Endothelial cell of umbilical vein (primary cell): ENCODE measurements around the gene ELMO1. TPM values are rescaled to one million over a fixed set of nuclear protein-coding genes. Genes with fewer than 3 reads are reported as not detected.

Source experiments
- BruUV-seq: library from RNA; stranded (reverse); fragments of 400-500 nt; replicated peaks from 2 replicates; lab custom pipeline; 2021; lab: Mats Ljungman, UMichigan
- CTCF ChIA-PET: fragments of 300-600, 350-600 bp; sonication (Branson Sonifier 250); formaldehyde crosslinking; loops from one replicate; lab custom pipeline; 2021; ENCODE audit warnings: antibody characterized with exemption, inconsistent platforms; lab: Charles Lee
- POLR2A ChIA-PET: fragments of 300-600, 350-600 bp; sonication (Branson Sonifier 250); formaldehyde crosslinking; loops from one replicate; lab custom pipeline; 2021; ENCODE audit warnings: antibody characterized with exemption, inconsistent platforms; lab: Charles Lee
- DNase-seq: peaks from one replicate; pipeline ENCODE4 v3.0.0-alpha.2; 2011; ENCODE audit warnings: low read depth, low spot score
- FAIRE-seq: peaks from 2 replicates; lab custom pipeline; 2011; peaks lifted over from hg19 to GRCh38; lab: Jason Lieb, UNC
- H2AFZ ChIP-seq: 2 replicates; pipeline ENCODE4 v1.6.0; 2012; ENCODE audit warnings: low read depth, low read length, control low read depth, inconsistent platforms
- H3K27ac ChIP-seq: 2 replicates; pipeline ENCODE4 v1.5.1; 2011; ENCODE audit warnings: low read depth, mild to moderate bottlenecking, control low read depth, low read length, moderate library complexity; ENCODE audit not compliant: insufficient read depth
- H3K27me3 ChIP-seq, 2 experiments: 2 replicates each; pipeline versions ENCODE4 v1.6.0 to v1.6.1; 2011; ENCODE audit warnings: low read length in 2 of 2, mixed read lengths in 1 of 2; ENCODE audit not compliant: control insufficient read depth in 2 of 2, insufficient read depth in 2 of 2
- H3K36me3 ChIP-seq, 2 experiments: 2 replicates in 1 of 2; 3 replicates in 1 of 2; pipeline ENCODE4 v1.5.1; 2011; ENCODE audit warnings: low read length in 2 of 2, mild to moderate bottlenecking in 1 of 2, moderate library complexity in 1 of 2; ENCODE audit not compliant: control insufficient read depth in 2 of 2, insufficient read depth in 2 of 2; ENCODE audit errors: extremely low read depth in 1 of 2
- H3K4me1 ChIP-seq: 3 replicates; pipeline ENCODE4 v1.5.1; 2011; ENCODE audit warnings: mild to moderate bottlenecking, low read length; ENCODE audit not compliant: control insufficient read depth, insufficient read depth; ENCODE audit errors: extremely low read depth
- H3K4me2 ChIP-seq: 2 replicates; pipeline ENCODE4 v1.6.1; 2011; ENCODE audit warnings: low read length, control low read depth, mixed read lengths; ENCODE audit not compliant: insufficient read depth
- H3K4me3 ChIP-seq, 3 experiments: fragments of 200-600 bp in 1 of 3; sonication (generic), shearing (Covaris generic) in 1 of 3; replicated peaks in 1 of 3; 2 replicates each; pipeline ENCODE4 v1.5.1; 2011 to 2016; ENCODE audit warnings: control low read depth in 3 of 3, low read length in 3 of 3, mild to moderate bottlenecking in 2 of 3, inconsistent platforms in 1 of 3, low read depth in 1 of 3, moderate library complexity in 1 of 3; ENCODE audit not compliant: insufficient read depth in 1 of 3
- H3K79me2 ChIP-seq: 2 replicates; pipeline ENCODE4 v1.6.0; 2012; ENCODE audit warnings: low read length, inconsistent platforms; ENCODE audit not compliant: control insufficient read depth, insufficient read depth
- H3K9ac ChIP-seq: replicated peaks from 2 replicates; pipeline ENCODE3; 2011; ENCODE audit warnings: low read length, control low read depth; ENCODE audit not compliant: insufficient read depth; ENCODE audit errors: extremely low read depth
- H3K9me1 ChIP-seq: replicated peaks from 3 replicates; pipeline ENCODE4 v1.6.0; 2011; ENCODE audit warnings: mild to moderate bottlenecking, low read length; ENCODE audit not compliant: control insufficient read depth, insufficient read depth; ENCODE audit errors: extremely low read depth
- H3K9me3 ChIP-seq: replicated peaks from 2 replicates; pipeline ENCODE4 v1.5.1; 2012; ENCODE audit warnings: low read length, inconsistent platforms; ENCODE audit not compliant: control insufficient read depth, insufficient read depth
- H4K20me1 ChIP-seq: replicated peaks from 2 replicates; pipeline ENCODE3; 2011; ENCODE audit warnings: mild to moderate bottlenecking, low read length; ENCODE audit not compliant: control insufficient read depth, insufficient read depth; ENCODE audit errors: extremely low read depth
- EZH2 ChIP-seq: IDR thresholded peaks from 2 replicates; pipeline ENCODE4 v1.6.1; 2012; ENCODE audit warnings: borderline replicate concordance, low read depth, mild to moderate bottlenecking, moderate library complexity, low read length, inconsistent platforms; ENCODE audit not compliant: severe bottlenecking
- FOS ChIP-seq: IDR thresholded peaks from 2 replicates; pipeline ENCODE4 v1.6.1; 2011; ENCODE audit warnings: mild to moderate bottlenecking, low read length, moderate library complexity, borderline replicate concordance; ENCODE audit not compliant: insufficient read depth
- JUN ChIP-seq: IDR thresholded peaks from 2 replicates; pipeline ENCODE4 v1.6.1; 2011; ENCODE audit warnings: borderline replicate concordance, low read depth; ENCODE audit not compliant: insufficient read length, insufficient read depth
- MAX ChIP-seq: IDR thresholded peaks from 2 replicates; pipeline ENCODE4 v1.6.1; 2011; ENCODE audit not compliant: insufficient read depth, insufficient read length
- POLR2A ChIP-seq: IDR thresholded peaks from 2 replicates; pipeline ENCODE4 v1.6.1; 2012; ENCODE audit warnings: low read depth, mild to moderate bottlenecking, control low read depth, low read length
- POLR2AphosphoS5 ChIP-seq: IDR thresholded peaks from 2 replicates; pipeline ENCODE4 v1.6.1; 2012; ENCODE audit warnings: low read depth, mild to moderate bottlenecking, control low read depth, low read length, moderate library complexity; ENCODE audit not compliant: insufficient read depth
- dilution Hi-C: fragments of 300-500 bp; cut with MboI; formaldehyde crosslinking; loops from one replicate; pipeline ENCODE4 v1.15.0; 2019; ENCODE audit warnings: low sequenced_read_pairs; ENCODE audit not compliant: extremely low pct_ligation_motif_present
- intact Hi-C: fragments of 100-400 bp; cut with micrococcal nuclease; formaldehyde crosslinking; loops from one replicate; pipeline ENCODE4 v1.10.0; 2022
- polyA plus RNA-seq, 4 experiments: library from polyadenylated mRNA; depleted of rRNA in 3 of 4; stranded (reverse) in 3 of 4; unstranded in 1 of 4; fragments of >200 nt; gene quantifications; 2 replicates each; pipeline versions ENCODE4 v1.2.1 to v1.2.3, GENCODE V29; 2011 to 2012; ENCODE audit warnings: missing spikeins in 1 of 4
- total RNA-seq: library from RNA; stranded (reverse); gene quantifications from 2 replicates; pipeline ENCODE4 v1.2.3, GENCODE V29; 2021
- TF ChIP-seq, protein P1 (sequence below), 2 donors: IDR thresholded peaks; 1 replicate in 1 of 2; 2 replicates in 1 of 2; pipeline ENCODE4 v1.5.1; 2011; ENCODE audit warnings: low read length in 2 of 2, mild to moderate bottlenecking in 2 of 2, moderate library complexity in 2 of 2, control low read depth in 1 of 2, inconsistent platforms in 1 of 2, low read depth in 1 of 2; ENCODE audit not compliant: insufficient read depth in 1 of 2; ENCODE audit errors: extremely low read depth in 1 of 2

The ELMO1 gene
- total and polyA plus RNA-seq, 2 donors (not counting 3 experiments of a cell fraction or from before 2014, with no cell fraction given): 17.0 to 30.6 TPM

DNA sequence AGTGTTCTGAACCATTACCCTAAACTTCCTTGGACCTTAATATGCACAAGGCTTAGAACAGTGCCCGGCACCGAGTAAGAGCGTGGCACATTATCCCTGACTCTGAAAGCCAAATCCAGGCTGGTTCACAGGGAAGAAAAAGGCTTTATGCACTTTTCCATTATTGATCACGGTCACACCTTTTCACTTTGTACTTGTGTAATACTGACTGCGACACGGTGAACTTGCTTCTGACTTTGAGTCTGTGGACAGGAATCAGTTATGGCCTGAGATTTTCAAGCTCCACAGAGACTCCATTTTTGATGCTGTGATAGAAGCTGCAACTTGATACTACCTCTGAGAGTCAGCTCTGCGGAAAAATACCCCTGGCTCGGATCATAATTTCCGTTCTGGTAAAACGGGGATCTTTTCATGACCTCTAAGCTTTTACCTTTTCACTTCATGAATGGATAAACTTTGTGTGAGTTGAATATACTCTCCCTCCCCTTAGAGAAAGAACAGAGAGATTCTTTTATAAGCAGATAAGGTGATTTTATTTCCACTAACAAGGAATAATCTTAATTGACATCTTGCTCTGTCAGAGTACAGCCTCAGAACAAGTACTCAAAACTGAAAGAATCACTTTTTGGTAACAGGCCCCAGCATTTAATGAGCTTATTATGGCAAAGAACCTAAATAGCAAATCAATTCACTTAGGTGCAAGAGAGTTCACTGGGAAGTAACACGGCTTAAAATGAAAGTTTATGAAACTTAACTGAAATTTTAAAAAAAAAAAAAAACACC, 88.8 kb downstream of the ELMO1 start:
- intact Hi-C loops: no loop called here
- no peaks in the 10 kb centered on the region for H3K27me3 ChIP-seq
- CTCF ChIA-PET: interaction anchor here (1.5 kb wide), 1 partner anchor 14 kb away, joined by 3 read pairs; no protein-coding TSS in a partner anchor
- no peak overlapping the region for H2AFZ ChIP-seq
- H3K27ac ChIP-seq: no peak overlapping the region
- DNase-seq: peak; percentile 67
- no peak for FAIRE-seq
- no peaks in the 10 kb centered on the region for H4K20me1 ChIP-seq
- POLR2A ChIA-PET: no interaction called here
- no peak overlapping the region for H3K4me3 ChIP-seq
- dilution Hi-C loops: no loop called here
- no TSS peak for BruUV-seq
- H3K79me2 ChIP-seq: no peaks in the 10 kb centered on the region
- no peaks in the 10 kb centered on the region for H3K9me1 ChIP-seq
- H3K4me1 ChIP-seq: peaks cover 10% of the 10 kb centered on the region
- no peak overlapping the region for H3K4me2 ChIP-seq
- TF ChIP-seq POLR2AphosphoS5 (no peak), FOS (no peak), EZH2 (no peak), JUN (no peak)
- no peak overlapping the region for H3K9ac ChIP-seq
- no peaks in the 10 kb centered on the region for H3K9me3 ChIP-seq
- H3K36me3 ChIP-seq: no peaks in the 10 kb centered on the region

GRCh38 chr7:37359180-37359579, 89.5 kb downstream of the ELMO1 start:
- FAIRE-seq (no peak), DNase-seq (no peak)
- CTCF ChIA-PET: interaction anchor here (1.5 kb wide), 1 partner anchor 14 kb away, joined by 3 read pairs; no protein-coding TSS in a partner anchor
- POLR2A ChIA-PET: no interaction called here
- TF ChIP-seq POLR2A (no peak), MAX (no peak), FOS (no peak), POLR2AphosphoS5 (no peak), EZH2 (no peak)
- TF ChIP-seq, protein P1, sequence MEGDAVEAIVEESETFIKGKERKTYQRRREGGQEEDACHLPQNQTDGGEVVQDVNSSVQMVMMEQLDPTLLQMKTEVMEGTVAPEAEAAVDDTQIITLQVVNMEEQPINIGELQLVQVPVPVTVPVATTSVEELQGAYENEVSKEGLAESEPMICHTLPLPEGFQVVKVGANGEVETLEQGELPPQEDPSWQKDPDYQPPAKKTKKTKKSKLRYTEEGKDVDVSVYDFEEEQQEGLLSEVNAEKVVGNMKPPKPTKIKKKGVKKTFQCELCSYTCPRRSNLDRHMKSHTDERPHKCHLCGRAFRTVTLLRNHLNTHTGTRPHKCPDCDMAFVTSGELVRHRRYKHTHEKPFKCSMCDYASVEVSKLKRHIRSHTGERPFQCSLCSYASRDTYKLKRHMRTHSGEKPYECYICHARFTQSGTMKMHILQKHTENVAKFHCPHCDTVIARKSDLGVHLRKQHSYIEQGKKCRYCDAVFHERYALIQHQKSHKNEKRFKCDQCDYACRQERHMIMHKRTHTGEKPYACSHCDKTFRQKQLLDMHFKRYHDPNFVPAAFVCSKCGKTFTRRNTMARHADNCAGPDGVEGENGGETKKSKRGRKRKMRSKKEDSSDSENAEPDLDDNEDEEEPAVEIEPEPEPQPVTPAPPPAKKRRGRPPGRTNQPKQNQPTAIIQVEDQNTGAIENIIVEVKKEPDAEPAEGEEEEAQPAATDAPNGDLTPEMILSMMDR (IDR thresholded peaks at IDR 0.05; ENCODE audit: extremely low read depth in 1 of 2, insufficient read depth in 1 of 2, low read depth in 1 of 2, low read length in 2 of 2): no peak
- H3K9me3 ChIP-seq: no peaks in the 10 kb centered on the region
- H4K20me1 ChIP-seq: no peaks in the 10 kb centered on the region
- no peak overlapping the region for H3K4me2 ChIP-seq
- no peak overlapping the region for H3K4me3 ChIP-seq
- peaks cover 17% of the 10 kb centered on the region for H3K4me1 ChIP-seq
- dilution Hi-C loops: no loop called here
- no TSS peak for BruUV-seq
- H3K27me3 ChIP-seq: no peaks in the 10 kb centered on the region
- no peaks in the 10 kb centered on the region for H3K9me1 ChIP-seq
- intact Hi-C loops: no loop called here
- no peak overlapping the region for H2AFZ ChIP-seq
- H3K79me2 ChIP-seq: no peaks in the 10 kb centered on the region
- H3K27ac ChIP-seq: no peak overlapping the region
- H3K36me3 ChIP-seq: no peaks in the 10 kb centered on the region
- no peak overlapping the region for H3K9ac ChIP-seq
